Thyroid gland (tissue), 4 donors: ENCODE data around the gene SMURF2.

Source experiments
- CTCF ChIP-seq, 6 experiments: fragments of 200-600 bp in 3 of 6; fragments of 450-650 bp in 3 of 6; sonication (generic) in 3 of 6; IDR thresholded peaks; one replicate each; pipeline ENCODE4 v1.5.1; 2016 to 2019; ENCODE audit warnings: antibody characterized with exemption in 6 of 6, mild to moderate bottlenecking in 2 of 6, inconsistent platforms in 1 of 6, moderate library complexity in 1 of 6
- POLR2A ChIP-seq, 2 donors: fragments of 450-650 bp; IDR thresholded peaks; one replicate each; pipeline ENCODE4 v1.6.1; 2017; ENCODE audit warnings: antibody characterized with exemption in 2 of 2, mild to moderate bottlenecking in 2 of 2, moderate library complexity in 1 of 2

- TF ChIP-seq CTCF (IDR thresholded peaks at IDR 0.05): no peak
- TF ChIP-seq POLR2A (IDR thresholded peaks at IDR 0.05): no peak
Measured at GRCh38 chr17:64635647-64636305, 26.3 kb downstream of the SMURF2 start.
